MM.1S (cell line): ENCODE results near the gene CDH4.

Source experiments
- EZH2 ChIP-seq: fragments of 300-600 bp; sonication (generic); optimal IDR thresholded peaks from 2 replicates; pipeline ENCODE3; 2017; ENCODE audit warnings: low read depth, mild to moderate bottlenecking, antibody characterized with exemption, low read length, mixed read lengths
- EZH2phosphoT487 ChIP-seq: fragments of 300-600 bp; sonication (generic); IDR thresholded peaks from 2 replicates; pipeline ENCODE4 v1.6.1; 2018; ENCODE audit warnings: antibody characterized with exemption, low read length
- TF ChIP-seq, protein P1 (sequence below): fragments of 300-600 bp; sonication (generic); IDR thresholded peaks from 2 replicates; pipeline ENCODE4 v1.5.1; 2016; ENCODE audit warnings: antibody characterized with exemption, low read length, mixed read lengths

DNA sequence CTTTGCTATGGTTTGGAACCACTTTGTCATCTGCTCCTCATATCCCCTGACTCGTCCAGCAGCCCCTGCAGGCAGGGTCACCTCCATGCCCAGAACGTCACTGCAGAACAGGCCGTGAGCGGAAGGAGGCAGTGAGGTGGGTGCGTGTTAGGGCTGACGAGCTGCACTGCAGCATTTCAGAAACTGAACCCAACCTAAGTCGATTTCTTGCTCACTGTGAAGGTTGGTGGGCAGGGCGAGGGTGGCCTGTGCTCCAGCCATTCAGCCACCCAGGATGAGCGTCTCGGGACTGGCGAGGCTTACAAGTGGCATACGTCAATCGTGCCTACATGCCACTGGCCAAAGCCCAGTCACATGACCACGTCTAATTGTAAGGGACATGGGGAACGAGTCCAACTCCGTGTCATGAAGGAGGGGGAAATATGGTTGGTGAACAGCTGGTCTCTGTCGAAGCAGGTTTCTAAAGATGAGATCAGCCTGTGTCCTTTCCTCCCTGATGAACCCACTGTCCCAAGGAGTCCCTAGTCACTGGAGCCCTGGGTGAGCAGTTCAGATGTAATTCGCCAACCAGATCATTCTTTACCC lies 524.5 kb downstream of the CDH4 start:
- TF ChIP-seq, protein P1, sequence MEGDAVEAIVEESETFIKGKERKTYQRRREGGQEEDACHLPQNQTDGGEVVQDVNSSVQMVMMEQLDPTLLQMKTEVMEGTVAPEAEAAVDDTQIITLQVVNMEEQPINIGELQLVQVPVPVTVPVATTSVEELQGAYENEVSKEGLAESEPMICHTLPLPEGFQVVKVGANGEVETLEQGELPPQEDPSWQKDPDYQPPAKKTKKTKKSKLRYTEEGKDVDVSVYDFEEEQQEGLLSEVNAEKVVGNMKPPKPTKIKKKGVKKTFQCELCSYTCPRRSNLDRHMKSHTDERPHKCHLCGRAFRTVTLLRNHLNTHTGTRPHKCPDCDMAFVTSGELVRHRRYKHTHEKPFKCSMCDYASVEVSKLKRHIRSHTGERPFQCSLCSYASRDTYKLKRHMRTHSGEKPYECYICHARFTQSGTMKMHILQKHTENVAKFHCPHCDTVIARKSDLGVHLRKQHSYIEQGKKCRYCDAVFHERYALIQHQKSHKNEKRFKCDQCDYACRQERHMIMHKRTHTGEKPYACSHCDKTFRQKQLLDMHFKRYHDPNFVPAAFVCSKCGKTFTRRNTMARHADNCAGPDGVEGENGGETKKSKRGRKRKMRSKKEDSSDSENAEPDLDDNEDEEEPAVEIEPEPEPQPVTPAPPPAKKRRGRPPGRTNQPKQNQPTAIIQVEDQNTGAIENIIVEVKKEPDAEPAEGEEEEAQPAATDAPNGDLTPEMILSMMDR: no peak
- TF ChIP-seq EZH2 (no peak), EZH2phosphoT487 (no peak)
